ENCODE results near the gene C5AR1.

- TF ChIP-seq POLR2A (IDR thresholded peaks at IDR 0.05; ENCODE audit: low read length) (peak; percentile 89), GATA1 (IDR thresholded peaks at IDR 0.05; ENCODE audit: low read depth, low read length) (no peak)
Observed at GRCh38 chr19:47348819-47349795, 39.4 kb downstream of the C5AR1 start, which contains the start of gene DHX34.

All from erythroblast (primary cell).